ENCODE measurements around the gene TTLL11.

Gene TTLL11

GRCh38 chr9:122125158-122125508 is 32.0 kb upstream of the TTLL11 start:
- no peak overlapping the region for H3K27ac ChIP-seq

GRCh38 chr9:122124528-122124927 is 31.4 kb upstream of the TTLL11 start:
- TF ChIP-seq ZFX (IDR thresholded peaks at IDR 0.05; ENCODE audit: borderline replicate concordance) (no peak), CTCF (IDR thresholded peaks at IDR 0.05) (no peak)

More at GRCh38 chr9:122125158-122125508, 32.0 kb upstream of the TTLL11 start:
- peak; percentile 93 for TF ChIP-seq CTCF (IDR thresholded peaks at IDR 0.05)
- TF ChIP-seq ZFX (IDR thresholded peaks at IDR 0.05; ENCODE audit: borderline replicate concordance): no peak

DNA sequence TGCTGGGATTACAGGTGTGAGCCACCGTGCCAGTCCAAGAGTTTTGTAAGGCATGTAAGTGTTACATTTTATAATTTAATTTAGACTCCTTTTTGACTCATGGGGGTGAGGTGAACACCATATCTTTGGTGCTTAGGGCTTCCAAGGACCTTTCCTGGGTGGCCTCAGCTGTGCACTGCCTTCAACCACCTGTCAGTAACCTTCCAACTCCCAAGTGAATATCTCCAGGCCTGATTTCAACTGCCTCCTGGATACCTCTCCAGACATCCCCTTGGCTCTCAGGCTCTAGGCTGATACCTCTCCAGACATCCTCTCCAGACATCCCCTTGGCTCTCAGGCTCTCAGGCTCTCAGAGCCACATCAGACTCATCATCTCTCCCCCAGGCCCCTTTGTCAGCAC is 30.9 kb upstream of the TTLL11 start:
- H3K27ac ChIP-seq: no peak overlapping the region
- no peak for TF ChIP-seq CTCF (IDR thresholded peaks at IDR 0.05)
- no peak for TF ChIP-seq ZFX (IDR thresholded peaks at IDR 0.05; ENCODE audit: borderline replicate concordance)

More at GRCh38 chr9:122124528-122124927, 31.4 kb upstream of the TTLL11 start:
- H3K27ac ChIP-seq: no peak overlapping the region

DNA sequence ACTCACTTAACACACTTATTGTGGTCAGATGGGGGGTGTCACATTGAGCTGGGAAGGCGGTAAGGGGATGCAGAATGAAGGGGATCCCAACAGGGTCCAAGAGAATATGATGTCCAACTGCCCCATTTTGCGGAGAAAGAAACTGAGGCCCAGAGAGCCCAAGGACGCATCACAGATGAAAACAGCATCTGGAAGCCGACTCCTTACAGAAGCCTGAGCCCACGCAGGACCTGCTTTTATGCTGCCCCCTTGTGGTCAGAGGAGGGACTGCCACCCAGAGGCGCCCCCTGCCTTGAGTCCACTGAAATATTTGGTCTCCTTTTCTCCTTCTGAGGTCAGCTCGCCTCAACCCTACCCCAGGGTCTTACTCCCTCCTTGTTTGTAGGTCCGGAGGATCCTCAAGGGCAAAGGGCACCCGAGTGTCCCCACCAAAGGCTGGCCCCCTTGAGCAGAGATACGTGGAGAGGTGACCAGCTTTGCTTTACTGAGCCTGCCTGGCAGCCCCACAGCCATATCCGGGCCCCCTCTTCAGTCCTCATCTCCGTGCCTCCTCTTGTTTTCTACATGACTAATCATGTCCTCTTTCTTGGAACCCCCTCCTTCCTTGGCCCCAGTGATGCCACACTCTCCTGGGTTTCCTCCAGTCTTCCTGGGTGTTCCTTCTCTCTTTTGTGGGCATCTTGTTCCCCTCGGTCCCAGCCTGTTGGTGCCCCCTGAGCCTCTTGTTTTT is 30.0 kb upstream of the TTLL11 start:
- peak; percentile 98 for TF ChIP-seq CTCF (IDR thresholded peaks at IDR 0.05)
- TF ChIP-seq ZFX (IDR thresholded peaks at IDR 0.05; ENCODE audit: borderline replicate concordance): no peak
- H3K27ac ChIP-seq: no peak overlapping the region

DNA sequence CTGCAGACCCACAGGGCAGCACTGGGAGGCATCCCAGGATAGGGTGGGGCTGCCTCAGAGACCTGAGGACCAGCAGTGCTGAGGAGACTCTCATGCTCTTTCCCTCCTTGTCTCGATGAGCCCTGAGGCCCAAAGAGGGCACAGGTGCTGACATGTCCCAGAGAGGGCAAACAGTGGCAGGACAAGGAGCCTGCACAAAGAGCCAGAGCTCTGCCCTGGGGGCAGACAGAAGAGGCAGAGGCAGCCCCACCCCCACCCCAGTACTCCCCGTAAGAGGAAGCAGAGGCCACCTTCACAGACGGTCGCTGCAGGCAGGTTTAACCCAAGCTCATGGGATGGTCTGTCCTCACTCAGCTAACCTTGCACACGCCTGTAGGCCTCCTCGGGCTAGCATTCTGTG is 29.4 kb upstream of the TTLL11 start:
- no peak for TF ChIP-seq ZFX (IDR thresholded peaks at IDR 0.05; ENCODE audit: borderline replicate concordance)
- TF ChIP-seq CTCF (IDR thresholded peaks at IDR 0.05): no peak
- no peak overlapping the region for H3K27ac ChIP-seq

- TF ChIP-seq CTCF (IDR thresholded peaks at IDR 0.05) (no peak), ZFX (IDR thresholded peaks at IDR 0.05; ENCODE audit: borderline replicate concordance) (no peak)
- no peak overlapping the region for H3K27ac ChIP-seq
Measured at GRCh38 chr9:122121931-122122330, 28.8 kb upstream of the TTLL11 start.

GRCh38 chr9:122121391-122121790 is 28.3 kb upstream of the TTLL11 start:
- H3K27ac ChIP-seq: no peak overlapping the region
- no peak for TF ChIP-seq CTCF (IDR thresholded peaks at IDR 0.05)

Measured in 22Rv1 (cell line).